Trophoblast cell (in vitro differentiated cells and primary cell): ENCODE data around the gene USP6NL.
"Not testable (repeated sequence)": the region's sequence is repeated elsewhere in the genome, so short reads cannot be mapped to it uniquely, and the experiment has no call there.

Experiments
- DNase-seq, 2 donors: peaks; one replicate each; pipeline ENCODE4 v3.0.0-alpha.2; 2016
- H2AFZ ChIP-seq: 2 replicates; pipeline ENCODE4 v1.6.1; 2013; ENCODE audit warnings: low read length, moderate library complexity, mild to moderate bottlenecking; ENCODE audit not compliant: insufficient read depth, poor library complexity
- H2AK5ac ChIP-seq: 2 replicates; pipeline ENCODE4 v1.6.1; 2013; ENCODE audit warnings: mild to moderate bottlenecking, low read length
- H2BK120ac ChIP-seq: 2 replicates; pipeline ENCODE4 v1.6.1; 2013; ENCODE audit warnings: low read length, mild to moderate bottlenecking, moderate library complexity; ENCODE audit not compliant: insufficient read depth, poor library complexity
- H2BK12ac ChIP-seq: 2 replicates; pipeline ENCODE4 v1.6.1; 2013; ENCODE audit warnings: mild to moderate bottlenecking, low read length, moderate library complexity
- H2BK5ac ChIP-seq: 2 replicates; pipeline ENCODE4 v1.6.1; 2013; ENCODE audit warnings: low read length, low read depth, moderate library complexity, mild to moderate bottlenecking; ENCODE audit not compliant: poor library complexity
- H3K14ac ChIP-seq: 2 replicates; pipeline ENCODE4 v1.6.1; 2013; ENCODE audit warnings: mild to moderate bottlenecking, low read length
- H3K18ac ChIP-seq: 2 replicates; pipeline ENCODE4 v1.6.1; 2013; ENCODE audit warnings: mild to moderate bottlenecking, low read length
- H3K23ac ChIP-seq: 2 replicates; pipeline ENCODE4 v1.6.1; 2013; ENCODE audit warnings: low read length
- H3K27ac ChIP-seq: 2 replicates; pipeline ENCODE4 v1.5.1; 2013; ENCODE audit warnings: low read depth, mild to moderate bottlenecking, inconsistent platforms, low read length, moderate library complexity
- H3K27me3 ChIP-seq: 2 replicates; pipeline ENCODE4 v1.6.1; 2013; ENCODE audit warnings: inconsistent platforms, mild to moderate bottlenecking, low read length, moderate library complexity; ENCODE audit not compliant: insufficient read depth
- H3K36me3 ChIP-seq, 2 experiments: 1 replicate in 1 of 2; 2 replicates in 1 of 2; pipeline ENCODE4 v1.6.1; 2013; ENCODE audit warnings: low read length in 2 of 2, mild to moderate bottlenecking in 2 of 2, moderate library complexity in 1 of 2; ENCODE audit not compliant: insufficient read depth in 2 of 2, control insufficient read depth in 1 of 2
- H3K4ac ChIP-seq: 2 replicates; pipeline ENCODE4 v1.6.1; 2013; ENCODE audit warnings: low read depth, mild to moderate bottlenecking, low read length, moderate library complexity
- H3K4me1 ChIP-seq, 2 experiments: 1 replicate in 1 of 2; 2 replicates in 1 of 2; pipeline ENCODE4 v1.6.1; 2013; ENCODE audit warnings: low read length in 2 of 2, mild to moderate bottlenecking in 2 of 2, moderate library complexity in 1 of 2; ENCODE audit not compliant: insufficient read depth in 2 of 2, control insufficient read depth in 1 of 2
- H3K4me2 ChIP-seq: 2 replicates; pipeline ENCODE4 v1.6.1; 2013; ENCODE audit warnings: inconsistent platforms, mild to moderate bottlenecking, low read length, moderate library complexity
- H3K4me3 ChIP-seq: 2 replicates; pipeline ENCODE4 v1.5.1; 2013; ENCODE audit warnings: mild to moderate bottlenecking, low read depth, low read length, inconsistent platforms
- H3K79me1 ChIP-seq: one replicate; pipeline ENCODE4 v1.6.1; 2013; ENCODE audit warnings: low read length
- H3K79me2 ChIP-seq: 2 replicates; pipeline ENCODE4 v1.6.1; 2013; ENCODE audit warnings: low read length, mild to moderate bottlenecking; ENCODE audit not compliant: control insufficient read depth, insufficient read depth, poor library complexity
- H3K9ac ChIP-seq: 2 replicates; pipeline ENCODE4 v1.6.1; 2013; ENCODE audit warnings: mild to moderate bottlenecking, low read length
- H3K9me3 ChIP-seq: 2 replicates; pipeline ENCODE4 v1.6.1; 2013; ENCODE audit warnings: low read depth, mild to moderate bottlenecking, control low read depth, inconsistent platforms, low read length; ENCODE audit not compliant: insufficient read depth
- H4K12ac ChIP-seq: 2 replicates; pipeline ENCODE4 v1.6.1; 2013; ENCODE audit warnings: low read depth, mild to moderate bottlenecking, low read length, moderate library complexity
- H4K8ac ChIP-seq: 2 replicates; pipeline ENCODE4 v1.6.1; 2013; ENCODE audit warnings: low read depth, mild to moderate bottlenecking, low read length, moderate library complexity
- H4K91ac ChIP-seq: one replicate; pipeline ENCODE4 v1.6.1; 2013; ENCODE audit warnings: low read depth, mild to moderate bottlenecking, low read length, moderate library complexity
- WGBS: extraction: QIAGEN DNeasy Blood & Tissue Kit; methylation state at CpG from one replicate; pipeline ENCODE4 v1.1.7; 2013; ENCODE audit warnings: missing lambda C conversion rate; ENCODE audit not compliant: insufficient read length, insufficient coverage; ENCODE audit errors: extremely low coverage; 5-methylcytosine and 5-hydroxymethylcytosine counted together

USP6NL gene

DNA sequence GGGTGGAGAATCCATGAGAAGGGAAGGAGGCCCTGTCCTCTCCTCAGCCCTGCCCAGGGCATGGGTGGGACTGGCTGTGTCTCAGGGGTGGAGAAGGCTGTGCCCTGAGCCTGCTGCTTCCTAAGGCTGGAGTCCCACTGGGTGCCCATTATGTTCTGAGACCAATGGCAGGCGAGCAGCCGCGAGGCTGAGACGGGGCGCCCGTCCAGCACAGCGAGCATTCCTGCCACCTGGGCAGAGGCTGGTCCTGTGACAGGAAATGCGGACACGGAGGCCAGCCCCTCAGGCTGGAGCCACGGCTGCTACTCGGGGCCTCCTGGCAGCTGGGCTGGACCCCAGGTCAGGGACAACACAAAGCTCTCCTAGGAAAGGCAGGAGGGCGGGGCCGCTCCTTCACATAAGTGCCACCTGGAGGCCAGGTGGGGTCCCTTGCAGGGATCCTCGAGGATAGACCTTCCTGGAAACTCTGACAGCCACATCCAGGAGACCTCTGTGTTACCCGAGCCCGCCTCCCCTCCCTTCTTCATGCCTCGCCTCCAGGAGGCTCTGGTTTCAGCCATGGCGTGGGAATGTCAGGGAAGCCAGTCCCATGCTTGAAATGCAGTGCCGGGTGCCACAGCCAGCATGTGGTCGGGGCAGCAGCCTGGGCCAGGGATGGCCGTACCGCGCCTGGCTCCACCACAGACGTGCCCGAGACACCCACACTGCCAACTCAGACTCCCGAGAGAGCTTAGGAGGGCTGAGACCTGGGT, 173.9 kb downstream of the USP6NL start:
- no peaks in the 10 kb centered on the region for H3K4me1 ChIP-seq
- no peak overlapping the region for H2AK5ac ChIP-seq
- H3K4ac ChIP-seq, result no peak overlapping the region
- no peak overlapping the region for H4K12ac ChIP-seq
- H3K9me3 ChIP-seq, result peaks cover 4% of the 10 kb centered on the region
- H4K91ac ChIP-seq, result no peak overlapping the region
- H3K36me3 ChIP-seq, result no peaks in the 10 kb centered on the region
- no peak for DNase-seq
- H2BK120ac ChIP-seq, result no peak overlapping the region
- no peak overlapping the region for H3K18ac ChIP-seq
- no peak overlapping the region for H2BK5ac ChIP-seq
- H4K8ac ChIP-seq, result no peak overlapping the region
- no peak overlapping the region for H3K4me2 ChIP-seq
- no peak overlapping the region for H3K14ac ChIP-seq
- no peak overlapping the region for H3K27ac ChIP-seq
- WGBS, result no CpG with 5 or more reads among the region's 26 CpGs
- no peak overlapping the region for H3K23ac ChIP-seq
- no peak overlapping the region for H3K4me3 ChIP-seq
- no peak overlapping the region for H2AFZ ChIP-seq
- H2BK12ac ChIP-seq, result no peak overlapping the region
- H3K79me2 ChIP-seq, result no peaks in the 10 kb centered on the region
- no peaks in the 10 kb centered on the region for H3K27me3 ChIP-seq
- H3K9ac ChIP-seq, result no peak overlapping the region
- no peaks in the 10 kb centered on the region for H3K79me1 ChIP-seq

DNA sequence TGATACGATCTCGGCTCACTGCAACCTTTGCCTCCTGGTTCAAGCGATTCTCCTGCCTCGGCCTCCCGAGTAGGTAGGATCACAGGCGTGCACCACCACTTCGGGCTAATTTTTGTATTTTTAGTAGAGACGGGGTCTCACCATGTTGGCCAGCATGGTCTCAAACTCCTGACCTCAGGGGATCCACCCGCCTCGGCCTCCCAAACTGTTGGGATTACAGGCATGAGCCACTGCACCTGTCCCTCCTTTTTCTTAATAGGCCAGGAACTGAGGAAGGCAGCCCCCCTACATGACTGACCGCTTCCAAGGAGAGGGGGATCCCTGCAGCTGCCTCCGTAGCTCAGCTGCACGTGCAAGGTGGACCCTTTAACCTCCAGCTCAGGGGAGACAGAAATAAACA, 175.0 kb downstream of the USP6NL start:
- not testable (repeated sequence) for H3K9me3 ChIP-seq, H3K14ac ChIP-seq, H3K23ac ChIP-seq, H3K79me1 ChIP-seq, H3K4ac ChIP-seq, DNase-seq, H2AFZ ChIP-seq, H3K9ac ChIP-seq, H3K18ac ChIP-seq, H2BK5ac ChIP-seq, H4K91ac ChIP-seq, H3K36me3 ChIP-seq, H2BK120ac ChIP-seq, H3K27me3 ChIP-seq, H3K4me3 ChIP-seq, H3K27ac ChIP-seq, H2BK12ac ChIP-seq, H4K12ac ChIP-seq, H4K8ac ChIP-seq, H3K79me2 ChIP-seq, H2AK5ac ChIP-seq, H3K4me1 ChIP-seq, H3K4me2 ChIP-seq
- WGBS, result no CpG with 5 or more reads among the region's 13 CpGs

DNA sequence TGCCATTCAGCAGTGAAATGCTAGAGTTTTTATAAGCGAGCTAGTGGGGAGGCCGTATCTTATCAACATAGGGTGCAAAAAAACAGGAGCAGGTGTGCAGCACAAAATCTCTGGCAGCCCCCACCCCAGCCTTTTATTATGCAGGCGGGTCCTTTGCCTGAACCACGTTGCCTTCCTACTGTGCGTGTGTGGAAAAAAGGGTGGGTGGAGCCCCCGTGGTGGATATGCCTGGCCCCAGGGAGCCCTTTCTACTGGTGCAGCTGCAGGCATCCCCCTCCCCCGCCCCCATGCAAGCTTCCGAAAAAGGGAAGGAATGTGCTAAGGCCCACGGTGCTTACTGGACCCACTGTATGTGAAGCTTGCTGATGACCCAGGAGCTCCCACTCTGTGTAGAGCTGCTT, 175.9 kb downstream of the USP6NL start:
- no CpG with 5 or more reads among the region's 9 CpGs for WGBS
- no peak overlapping the region for H3K9ac ChIP-seq

DNA sequence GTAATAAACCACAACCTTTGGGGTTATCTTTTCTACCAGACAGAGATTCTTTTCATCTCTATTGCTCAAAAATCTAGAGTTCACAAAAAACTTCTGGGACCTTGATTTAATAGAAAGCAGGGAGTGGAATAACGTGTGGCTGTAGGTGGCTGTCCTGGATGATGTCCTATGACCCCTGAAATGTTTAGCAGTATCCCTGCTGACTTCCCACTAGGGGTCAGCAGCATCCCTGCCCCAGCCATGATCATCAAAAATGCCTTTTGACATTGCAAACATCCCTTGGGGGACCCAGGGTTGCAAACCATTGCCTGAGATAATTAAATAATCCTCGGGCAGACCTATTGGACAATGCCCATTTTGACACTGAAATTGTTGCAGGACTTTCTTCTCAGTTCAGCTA, 177.1 kb downstream of the USP6NL start:
- no peak overlapping the region for H3K4me3 ChIP-seq
- no peak overlapping the region for H2BK12ac ChIP-seq
- no peak overlapping the region for H4K12ac ChIP-seq
- WGBS, result no CpG with 5 or more reads among the region's 2 CpGs
- no peak for DNase-seq
- no peak overlapping the region for H3K9ac ChIP-seq
- no peak overlapping the region for H3K27ac ChIP-seq
- H3K27me3 ChIP-seq, result no peaks in the 10 kb centered on the region
- H2AK5ac ChIP-seq, result no peak overlapping the region
- no peak overlapping the region for H4K91ac ChIP-seq
- H3K18ac ChIP-seq, result no peak overlapping the region
- no peak overlapping the region for H3K14ac ChIP-seq
- no peak overlapping the region for H2BK120ac ChIP-seq
- no peak overlapping the region for H2AFZ ChIP-seq
- peaks cover 8% of the 10 kb centered on the region for H3K9me3 ChIP-seq
- H3K79me2 ChIP-seq, result no peaks in the 10 kb centered on the region
- H3K36me3 ChIP-seq, result no peaks in the 10 kb centered on the region
- H3K4me1 ChIP-seq, result peaks cover 0 to 3% of the 10 kb centered on the region in 2 experiments
- no peak overlapping the region for H3K23ac ChIP-seq
- no peak overlapping the region for H4K8ac ChIP-seq
- H3K4me2 ChIP-seq, result no peak overlapping the region
- H2BK5ac ChIP-seq, result no peak overlapping the region
- no peak overlapping the region for H3K4ac ChIP-seq
- H3K79me1 ChIP-seq, result no peaks in the 10 kb centered on the region

More for the DNA sequence above, 175.9 kb downstream of the USP6NL start:
- Histone ChIP-seq H4K91ac (no peak overlapping the region), H3K14ac (no peak overlapping the region), H3K36me3 (no peaks in the 10 kb centered on the region), H3K4me3 (no peak overlapping the region), H3K9me3 (no peaks in the 10 kb centered on the region), H2AFZ (no peak overlapping the region), H3K79me1 (no peaks in the 10 kb centered on the region), H3K4me1 (peaks cover 0 to 3% of the 10 kb centered on the region in 2 experiments), H2AK5ac (no peak overlapping the region), H3K4ac (no peak overlapping the region), H4K8ac (no peak overlapping the region), H3K4me2 (no peak overlapping the region), H3K27me3 (no peaks in the 10 kb centered on the region), H2BK120ac (no peak overlapping the region), H3K18ac (no peak overlapping the region), H2BK12ac (no peak overlapping the region), H3K27ac (no peak overlapping the region), H2BK5ac (no peak overlapping the region), H3K23ac (no peak overlapping the region), H3K79me2 (no peaks in the 10 kb centered on the region), H4K12ac (no peak overlapping the region)
- no peak for DNase-seq
